Activated naive CD4-positive, alpha-beta T cell treated with anti-CD3 and anti-CD28 coated beads, Interleukin-2, amount 50 U/mL, for 24 hours (primary cell): ENCODE data around the gene ABCE1.

Experiments
- H3K27ac Mint-ChIP-seq: one replicate; pipeline ENCODE4 v1.8.0; 2021; ENCODE audit warnings: mild to moderate bottlenecking, mixed read lengths
- H3K27me3 Mint-ChIP-seq: one replicate; pipeline ENCODE4 v1.8.0; 2021; ENCODE audit warnings: mixed read lengths
- H3K36me3 Mint-ChIP-seq: one replicate; pipeline ENCODE4 v1.8.0; 2021; ENCODE audit warnings: mixed read lengths
- H3K4me1 Mint-ChIP-seq: one replicate; pipeline ENCODE4 v1.8.0; 2021; ENCODE audit warnings: mixed read lengths
- H3K4me3 Mint-ChIP-seq: one replicate; pipeline ENCODE4 v1.8.0; 2021; ENCODE audit warnings: mild to moderate bottlenecking, mixed read lengths
- H3K9me3 Mint-ChIP-seq: one replicate; pipeline ENCODE4 v1.8.0; 2021; ENCODE audit warnings: mixed read lengths

Gene ABCE1

DNA sequence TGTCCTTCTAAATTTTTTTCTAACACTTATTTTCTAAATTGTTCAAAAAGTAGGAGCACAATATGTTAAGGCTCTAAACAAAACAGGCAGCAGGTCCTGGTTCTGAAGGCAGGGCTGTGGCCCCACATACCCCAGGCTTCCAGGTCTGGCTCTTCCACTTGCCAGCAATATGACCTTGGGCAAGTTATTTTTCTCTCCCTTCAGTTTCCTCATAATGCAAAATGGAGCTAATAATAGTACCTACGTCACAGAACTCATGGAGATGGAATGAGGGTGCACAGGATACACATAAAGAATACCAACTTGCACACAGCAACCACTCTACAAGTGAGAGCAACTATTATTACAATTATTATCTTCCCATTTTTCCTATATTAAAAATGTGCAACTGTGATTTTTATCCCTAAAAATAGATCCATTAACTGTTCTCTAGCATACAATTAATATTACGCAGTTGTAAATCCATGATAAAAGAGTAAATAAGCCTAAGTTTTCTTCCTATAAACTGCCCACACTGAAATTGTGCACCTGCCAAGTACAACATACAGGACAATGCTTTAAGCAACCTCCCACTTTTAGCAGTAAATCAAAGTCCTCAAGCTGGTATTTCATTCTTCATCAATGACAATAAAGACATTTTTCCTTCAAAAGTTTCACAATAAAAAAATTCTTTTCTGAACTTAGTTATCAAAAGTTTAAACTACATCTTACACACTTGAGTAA is 55.2 kb downstream of the ABCE1 start:
- no peaks in the 10 kb centered on the region for H3K9me3 Mint-ChIP-seq
- peaks cover 24% of the 10 kb centered on the region for H3K36me3 Mint-ChIP-seq
- H3K4me1 Mint-ChIP-seq, result peaks cover 15% of the 10 kb centered on the region
- H3K4me3 Mint-ChIP-seq, result no peak overlapping the region
- H3K27me3 Mint-ChIP-seq, result no peaks in the 10 kb centered on the region
- H3K27ac Mint-ChIP-seq, result no peak overlapping the region

DNA sequence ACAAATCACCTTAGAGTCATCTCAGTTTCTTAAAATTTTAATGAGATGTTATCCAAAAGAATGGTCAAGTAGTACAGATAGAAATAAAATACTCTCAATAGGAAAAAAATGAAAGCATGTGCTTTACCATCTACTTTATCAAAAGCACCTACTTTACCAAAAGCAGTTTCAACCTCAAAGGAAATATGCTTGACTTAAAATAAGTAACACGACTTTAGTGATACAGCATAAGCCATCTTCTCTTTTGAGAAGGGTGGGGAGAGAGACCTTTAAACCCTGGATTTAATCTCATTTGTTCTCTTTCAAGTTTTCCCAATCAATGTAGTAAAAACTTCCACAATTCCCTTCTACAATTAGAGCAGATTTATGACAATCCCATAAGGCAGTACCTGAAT is 55.8 kb downstream of the ABCE1 start:
- H3K27ac Mint-ChIP-seq, result no peak overlapping the region
- H3K36me3 Mint-ChIP-seq, result peaks cover 23% of the 10 kb centered on the region
- H3K4me1 Mint-ChIP-seq, result peaks cover 13% of the 10 kb centered on the region
- H3K4me3 Mint-ChIP-seq, result no peak overlapping the region
- no peaks in the 10 kb centered on the region for H3K27me3 Mint-ChIP-seq
- no peaks in the 10 kb centered on the region for H3K9me3 Mint-ChIP-seq

DNA sequence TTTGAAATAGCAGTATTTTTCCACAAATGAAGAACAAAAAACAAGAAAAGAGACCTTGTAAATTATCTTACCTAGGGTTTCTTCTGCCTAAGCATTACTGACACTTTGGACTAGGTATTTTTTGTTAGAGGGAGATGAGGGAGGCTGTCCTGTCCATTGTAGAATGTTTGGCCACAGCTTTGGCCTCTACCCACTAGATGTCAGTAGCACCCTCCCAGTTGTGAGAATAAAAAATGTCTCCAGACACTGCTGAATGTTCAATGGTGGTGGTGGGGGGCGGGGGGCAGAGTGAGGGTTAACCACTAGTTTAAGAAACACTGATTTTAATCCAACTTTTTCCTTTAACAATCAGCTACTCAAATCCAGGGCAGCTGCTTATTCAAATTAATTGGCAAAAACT is 56.5 kb downstream of the ABCE1 start:
- no peaks in the 10 kb centered on the region for H3K9me3 Mint-ChIP-seq
- peaks cover 20% of the 10 kb centered on the region for H3K36me3 Mint-ChIP-seq
- H3K27ac Mint-ChIP-seq, result no peak overlapping the region
- H3K27me3 Mint-ChIP-seq, result no peaks in the 10 kb centered on the region
- no peak overlapping the region for H3K4me3 Mint-ChIP-seq
- peaks cover 11% of the 10 kb centered on the region for H3K4me1 Mint-ChIP-seq

DNA sequence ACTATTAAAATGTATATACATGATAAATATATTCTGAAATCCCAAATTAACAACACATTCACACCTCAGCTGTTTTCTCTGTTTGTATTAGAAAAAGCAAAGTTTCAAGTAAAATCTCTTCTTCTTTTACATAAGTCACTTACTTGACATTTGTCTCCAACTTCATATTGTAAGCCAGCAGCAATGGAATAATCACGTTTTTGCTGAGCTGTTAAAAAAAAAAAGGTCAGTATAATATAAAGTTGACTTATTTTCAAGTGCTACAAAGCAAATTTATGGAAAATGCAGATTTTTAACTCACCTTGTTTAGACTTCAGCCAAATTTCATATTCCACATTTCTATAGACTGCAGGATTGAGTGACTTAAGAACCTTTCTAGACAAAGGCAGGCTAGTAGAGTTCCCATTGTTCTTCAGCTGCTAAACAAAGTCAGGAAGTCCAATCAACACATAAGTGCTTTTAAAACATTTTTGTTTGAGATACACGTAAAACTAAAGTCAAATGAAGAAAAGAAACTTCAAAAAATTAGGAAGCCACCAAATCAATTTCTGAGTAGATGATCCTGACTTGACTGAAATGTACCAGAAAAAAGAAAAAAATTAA is 57.3 kb downstream of the ABCE1 start:
- Mint-ChIP-seq H3K4me1 (peaks cover 7% of the 10 kb centered on the region), H3K4me3 (no peak overlapping the region), H3K36me3 (peaks cover 13% of the 10 kb centered on the region), H3K9me3 (no peaks in the 10 kb centered on the region), H3K27ac (no peak overlapping the region), H3K27me3 (no peaks in the 10 kb centered on the region)

DNA sequence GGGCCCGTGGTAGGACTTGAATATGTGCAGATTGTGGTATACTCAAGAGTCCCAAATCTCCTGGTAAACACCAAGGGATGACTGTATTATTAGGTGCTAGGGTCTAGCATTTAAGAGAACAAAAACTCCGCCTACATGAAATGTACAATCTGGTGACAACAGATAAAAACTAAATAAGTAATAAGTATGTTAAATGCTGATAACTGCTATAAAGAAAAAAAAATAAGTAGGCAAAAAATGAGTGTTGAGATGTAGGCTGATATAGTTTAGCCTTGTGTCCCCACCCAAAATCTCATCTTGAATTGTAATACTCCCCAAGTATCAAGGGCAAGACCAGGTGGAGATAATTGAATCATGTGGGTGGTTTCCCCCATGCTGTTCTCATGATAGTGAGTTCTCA is 58.9 kb downstream of the ABCE1 start:
- H3K9me3 Mint-ChIP-seq, result no peaks in the 10 kb centered on the region
- H3K4me1 Mint-ChIP-seq, result peaks cover 14% of the 10 kb centered on the region
- no peak overlapping the region for H3K27ac Mint-ChIP-seq
- H3K27me3 Mint-ChIP-seq, result no peaks in the 10 kb centered on the region
- H3K4me3 Mint-ChIP-seq, result no peak overlapping the region
- H3K36me3 Mint-ChIP-seq, result peaks cover 16% of the 10 kb centered on the region

DNA sequence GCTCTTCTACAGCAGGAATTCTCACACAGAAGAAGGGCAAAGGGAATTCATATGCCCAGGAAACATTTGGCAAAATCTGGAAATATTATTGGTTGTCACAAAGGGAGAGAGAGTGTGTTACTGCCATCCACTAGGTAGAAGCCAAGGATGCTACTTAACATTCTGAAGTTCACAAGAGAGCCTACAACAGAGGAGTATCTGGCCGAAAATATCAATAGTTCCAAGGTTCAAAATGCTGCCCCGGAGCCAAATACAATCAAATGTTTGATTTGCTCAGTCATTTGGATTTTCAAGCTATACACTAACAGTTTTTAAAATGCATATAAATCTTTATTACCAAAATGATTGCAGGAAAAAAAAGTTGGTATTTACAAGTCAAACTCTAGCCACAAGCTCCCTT is 63.4 kb downstream of the ABCE1 start:
- no peaks in the 10 kb centered on the region for H3K27me3 Mint-ChIP-seq
- H3K4me3 Mint-ChIP-seq, result no peak overlapping the region
- no peaks in the 10 kb centered on the region for H3K9me3 Mint-ChIP-seq
- peaks cover 10% of the 10 kb centered on the region for H3K36me3 Mint-ChIP-seq
- no peak overlapping the region for H3K27ac Mint-ChIP-seq
- H3K4me1 Mint-ChIP-seq, result peaks cover 14% of the 10 kb centered on the region

DNA sequence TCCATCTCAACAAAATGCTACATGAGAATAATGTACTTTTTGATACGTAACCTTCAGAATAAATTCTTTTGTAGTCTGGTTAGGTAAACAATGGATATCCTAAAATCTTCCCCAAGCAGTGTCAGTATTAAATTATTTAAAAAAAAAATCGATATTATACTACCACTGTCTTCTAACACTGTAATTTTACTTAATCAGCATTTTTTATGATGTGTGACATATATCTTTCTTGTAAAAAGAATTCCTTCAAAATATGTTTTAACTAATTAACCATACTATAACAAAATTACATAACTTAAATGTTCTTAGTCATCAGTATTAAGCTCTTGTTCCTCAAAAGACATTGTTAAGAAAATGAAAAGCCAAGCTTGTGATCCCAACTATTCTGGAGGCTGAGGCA is 69.8 kb downstream of the ABCE1 start:
- no peaks in the 10 kb centered on the region for H3K27me3 Mint-ChIP-seq
- no peak overlapping the region for H3K27ac Mint-ChIP-seq
- H3K9me3 Mint-ChIP-seq, result no peaks in the 10 kb centered on the region
- H3K4me1 Mint-ChIP-seq, result peaks cover 29% of the 10 kb centered on the region
- no peak overlapping the region for H3K4me3 Mint-ChIP-seq
- H3K36me3 Mint-ChIP-seq, result peaks cover 18% of the 10 kb centered on the region

DNA sequence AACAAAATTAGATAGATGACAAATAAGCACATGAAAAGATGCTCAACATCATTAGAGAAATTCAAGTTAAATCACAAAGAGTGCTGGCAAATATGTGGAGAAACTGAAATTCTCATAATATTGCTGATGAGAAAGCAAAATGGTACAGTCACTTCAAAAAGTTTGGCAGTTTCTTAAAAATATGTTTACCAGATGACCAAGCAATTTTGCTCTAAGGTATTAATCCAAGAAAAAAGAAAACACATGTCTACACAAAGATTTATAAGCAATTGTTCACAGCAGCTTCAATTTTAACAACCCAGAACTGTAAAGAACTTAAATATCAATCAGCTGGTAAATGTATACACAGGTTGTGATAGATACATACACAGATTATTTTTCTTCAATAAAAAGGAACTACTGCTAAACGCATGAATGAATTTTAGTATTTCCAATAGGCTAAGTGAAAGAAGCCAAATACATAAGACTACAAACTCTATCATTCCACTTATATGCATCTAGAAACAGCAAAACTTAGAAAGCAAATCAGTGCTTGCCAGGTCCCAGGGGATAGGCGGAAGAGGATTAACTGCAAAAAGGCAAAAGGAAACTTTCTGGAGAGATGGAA is 70.6 kb downstream of the ABCE1 start:
- H3K27me3 Mint-ChIP-seq, result no peaks in the 10 kb centered on the region
- H3K27ac Mint-ChIP-seq, result no peak overlapping the region
- peaks cover 21% of the 10 kb centered on the region for H3K36me3 Mint-ChIP-seq
- H3K4me1 Mint-ChIP-seq, result peaks cover 34% of the 10 kb centered on the region
- H3K4me3 Mint-ChIP-seq, result no peak overlapping the region
- no peaks in the 10 kb centered on the region for H3K9me3 Mint-ChIP-seq

DNA sequence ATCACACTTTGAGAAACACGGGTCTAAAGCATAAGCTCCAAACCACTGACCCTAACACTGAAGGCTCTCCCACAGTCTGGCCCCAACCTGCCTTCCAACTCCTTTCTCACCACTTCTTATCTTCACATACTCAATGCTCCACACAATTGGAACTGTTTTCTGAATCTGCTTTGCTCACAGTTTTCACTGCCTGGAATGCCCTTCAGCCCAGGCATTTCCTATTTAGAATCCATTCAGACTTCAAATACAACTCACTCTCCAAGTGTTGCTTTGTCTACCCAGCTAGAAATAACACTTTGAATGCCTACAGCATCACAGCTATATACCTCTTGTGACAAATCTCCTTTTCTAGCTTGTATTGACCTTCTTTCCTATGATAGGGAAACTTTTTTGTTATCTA is 72.1 kb downstream of the ABCE1 start:
- H3K36me3 Mint-ChIP-seq, result peaks cover 31% of the 10 kb centered on the region
- peak overlapping the region; percentile 38 for H3K27ac Mint-ChIP-seq
- H3K4me1 Mint-ChIP-seq, result peaks cover 47% of the 10 kb centered on the region
- peaks cover 6% of the 10 kb centered on the region for H3K9me3 Mint-ChIP-seq
- no peak overlapping the region for H3K4me3 Mint-ChIP-seq
- H3K27me3 Mint-ChIP-seq, result no peaks in the 10 kb centered on the region

DNA sequence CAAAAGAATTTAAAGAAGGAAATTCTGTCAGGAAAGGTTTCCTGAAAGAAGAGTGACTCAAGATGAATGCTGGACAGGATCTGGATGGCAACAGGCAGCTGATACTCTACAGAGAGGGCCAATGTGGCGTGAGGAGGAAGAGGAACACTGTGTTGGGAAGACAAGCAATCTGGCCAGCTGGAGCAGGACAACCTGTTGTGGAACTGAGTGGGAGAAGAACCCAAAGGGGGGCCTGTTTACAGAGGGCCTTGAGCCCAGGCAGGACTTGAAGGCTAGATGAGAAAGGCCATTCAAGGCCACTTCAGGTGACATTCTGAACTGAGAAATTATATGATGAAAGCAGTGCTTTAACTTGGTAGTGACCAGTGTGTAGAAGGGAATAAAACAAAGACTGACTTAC is 73.8 kb downstream of the ABCE1 start:
- Mint-ChIP-seq H3K27me3 (no peaks in the 10 kb centered on the region), H3K4me1 (peaks cover 55% of the 10 kb centered on the region), H3K4me3 (no peak overlapping the region), H3K9me3 (peaks cover 6% of the 10 kb centered on the region), H3K27ac (no peak overlapping the region), H3K36me3 (peaks cover 31% of the 10 kb centered on the region)

DNA sequence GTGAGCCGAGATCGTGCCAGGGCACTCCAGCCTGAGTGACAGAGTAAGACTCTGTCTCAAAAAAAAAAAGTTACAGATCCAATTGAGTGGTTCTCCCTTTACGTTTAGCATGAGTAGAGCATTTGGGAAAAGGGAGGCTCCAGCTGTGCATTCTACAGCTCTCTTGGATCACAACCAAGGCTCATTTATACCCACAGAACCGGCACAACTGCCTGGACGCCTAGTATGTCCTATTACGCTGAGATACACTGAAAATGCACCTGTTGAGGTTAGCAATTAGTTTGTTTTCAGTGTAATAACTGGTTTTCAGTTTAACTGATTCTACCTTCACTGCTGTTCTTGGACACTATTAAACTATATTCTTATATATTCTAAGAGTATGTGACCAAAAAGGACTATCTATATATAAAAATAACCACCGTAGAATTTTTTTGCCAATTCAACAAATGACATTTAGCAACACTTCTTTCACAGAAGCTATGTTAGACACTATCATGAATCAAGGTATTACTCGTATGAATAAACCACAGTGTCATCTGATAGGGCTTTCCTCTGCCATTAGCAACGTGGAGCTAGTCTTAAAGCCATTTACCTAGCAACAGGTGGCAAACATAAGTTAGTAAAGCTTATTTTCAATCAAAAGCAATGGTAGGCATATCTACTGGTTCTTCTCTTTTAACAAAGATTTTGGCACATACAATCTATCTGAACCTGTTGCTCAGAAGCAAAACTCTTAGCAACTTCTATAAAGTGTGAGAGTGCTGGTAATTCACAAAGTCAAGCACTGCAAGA is 78.7 kb downstream of the ABCE1 start:
- Mint-ChIP-seq H3K4me3 (peak overlapping the region; percentile 91), H3K4me1 (peaks cover 50% of the 10 kb centered on the region), H3K36me3 (peaks cover 23% of the 10 kb centered on the region), H3K27ac (peak overlapping the region; percentile 51), H3K9me3 (peaks cover 6% of the 10 kb centered on the region), H3K27me3 (no peaks in the 10 kb centered on the region)

DNA sequence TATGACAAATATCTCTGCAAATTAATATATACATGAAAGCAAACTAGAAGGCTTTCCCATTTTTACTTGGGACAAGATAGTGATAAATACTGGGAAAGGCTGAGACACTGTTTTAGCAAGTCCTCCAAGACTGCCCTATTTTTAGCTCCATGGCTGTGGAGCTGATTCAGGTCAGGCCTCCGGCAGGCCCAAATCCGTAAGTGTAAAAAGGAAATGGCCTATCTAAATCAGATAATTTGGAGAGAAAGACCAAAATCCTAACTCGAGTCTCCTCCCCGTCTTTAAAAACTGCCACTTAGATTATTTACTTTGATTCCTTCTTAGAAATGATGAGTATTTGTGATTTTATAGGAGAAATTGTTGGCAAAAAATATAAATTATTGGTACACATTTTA is 79.4 kb downstream of the ABCE1 start:
- Mint-ChIP-seq H3K9me3 (peaks cover 6% of the 10 kb centered on the region), H3K27me3 (no peaks in the 10 kb centered on the region), H3K4me3 (peak overlapping the region; percentile 91), H3K36me3 (peaks cover 20% of the 10 kb centered on the region), H3K4me1 (peaks cover 50% of the 10 kb centered on the region), H3K27ac (peak overlapping the region; percentile 51)

DNA sequence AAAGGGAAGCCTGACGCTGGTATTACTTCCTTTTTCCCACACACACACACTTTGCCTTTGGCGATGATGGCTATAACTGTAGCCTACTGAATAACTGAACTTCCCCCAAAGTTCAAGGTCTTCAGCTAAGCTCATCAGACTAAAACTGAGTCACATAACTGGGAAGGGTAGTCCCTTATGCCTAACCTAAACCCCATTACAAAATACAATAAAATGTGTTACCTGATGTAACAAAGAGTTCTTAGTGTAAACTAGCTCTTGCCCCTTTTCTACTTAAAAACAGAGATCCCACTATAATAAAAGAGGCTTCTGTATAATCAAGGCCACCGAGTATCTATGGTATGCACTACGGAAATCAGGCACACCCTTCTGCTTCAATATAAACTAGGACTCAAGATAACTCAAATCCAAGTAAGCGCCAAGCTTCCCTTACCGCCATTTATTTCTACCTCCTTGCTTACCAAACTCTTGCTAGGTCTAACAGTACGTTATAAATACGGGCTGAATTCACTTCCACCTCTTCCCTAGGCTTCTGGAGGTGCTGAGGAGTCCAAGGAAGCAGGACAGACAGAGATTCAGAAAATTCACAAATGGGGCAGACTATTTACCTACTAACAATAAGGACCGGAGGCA is 79.9 kb downstream of the ABCE1 start:
- Mint-ChIP-seq H3K36me3 (peaks cover 18% of the 10 kb centered on the region), H3K4me1 (peaks cover 46% of the 10 kb centered on the region), H3K9me3 (peaks cover 6% of the 10 kb centered on the region), H3K27me3 (no peaks in the 10 kb centered on the region), H3K27ac (peak overlapping the region; percentile 81), H3K4me3 (peak overlapping the region; percentile 91)

DNA sequence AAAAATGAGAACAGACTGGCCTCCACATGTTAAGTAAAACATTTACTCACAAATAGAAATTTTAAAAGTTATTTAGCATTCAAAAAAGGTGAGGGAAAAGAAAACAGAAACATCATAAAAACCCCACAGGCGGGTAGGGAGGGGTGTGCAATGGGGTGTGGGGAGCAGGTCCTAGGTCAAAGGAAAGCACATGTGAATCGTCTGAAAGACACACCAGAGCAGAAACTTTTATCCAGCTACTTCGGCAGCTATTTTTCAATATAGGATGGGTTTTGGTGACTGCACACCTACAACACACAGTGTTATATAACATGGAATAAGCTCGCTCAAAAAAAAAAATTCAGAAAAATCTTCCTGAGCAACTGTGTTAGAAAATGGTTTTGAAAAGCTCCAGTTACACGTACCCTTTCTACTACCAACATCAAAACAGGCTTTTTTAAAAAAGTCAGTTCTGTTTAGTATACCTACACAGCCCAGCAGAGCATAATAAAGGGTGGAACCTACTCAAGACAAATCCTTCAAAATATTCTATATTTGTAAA is 80.7 kb downstream of the ABCE1 start:
- Mint-ChIP-seq H3K36me3 (peaks cover 16% of the 10 kb centered on the region), H3K4me3 (peak overlapping the region; percentile 91), H3K4me1 (peaks cover 42% of the 10 kb centered on the region)

More for the DNA sequence above, 80.7 kb downstream of the ABCE1 start:
- Mint-ChIP-seq H3K9me3 (peaks cover 6% of the 10 kb centered on the region), H3K27me3 (no peaks in the 10 kb centered on the region), H3K27ac (peak overlapping the region; percentile 96)
